ENCODE results near the gene SSC5D. TPM values are rescaled to one million over a fixed set of nuclear protein-coding genes. Genes with fewer than 3 reads are reported as not detected.

Gene SSC5D
- polyA plus RNA-seq, 1 donor (not counting 4 experiments of a cell fraction or from before 2014, with no cell fraction given) = not detected

DNA sequence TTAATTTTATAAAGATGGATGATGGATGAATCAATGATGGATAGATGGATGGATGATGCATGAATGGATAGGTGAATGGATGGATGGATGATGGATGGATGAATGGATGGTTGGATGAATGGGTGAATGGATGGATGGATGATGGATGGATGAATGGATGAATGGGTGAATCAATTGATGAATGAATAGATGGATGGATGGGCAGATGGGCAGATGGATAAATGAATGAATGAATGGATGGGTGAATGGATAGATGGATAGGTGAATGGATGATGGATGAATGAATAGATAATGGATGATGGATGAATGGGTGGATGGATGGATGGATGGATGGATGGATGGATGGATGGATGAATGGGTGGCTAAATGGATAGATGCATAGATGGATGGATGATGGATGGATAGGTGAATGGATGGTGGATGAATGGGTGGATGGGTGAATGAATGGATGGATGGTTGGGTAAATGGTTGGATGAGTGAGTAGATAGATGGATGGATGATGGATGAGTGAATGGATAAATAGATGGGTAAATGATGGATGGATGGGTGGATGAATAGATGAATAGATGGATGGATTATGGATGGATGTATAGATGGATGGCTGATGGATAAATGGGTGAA, 79.6 kb downstream of the SSC5D start:
- Histone ChIP-seq H4K20me1 (ENCODE audit: control insufficient read depth, extremely low read depth, insufficient read depth, low read length) (no peaks in the 10 kb centered on the region), H3K27me3 (ENCODE audit: control insufficient read depth, extremely low read depth, insufficient read depth, low read length) (peaks cover 14% of the 10 kb centered on the region), H3K9me1 (ENCODE audit: control insufficient read depth, extremely low read depth, insufficient read depth, low read length) (no peaks in the 10 kb centered on the region), H3K4me2 (ENCODE audit: control insufficient read depth, extremely low read depth, insufficient read depth, low read depth, low read length) (no peak overlapping the region), H3K4me1 (ENCODE audit: control insufficient read depth, extremely low read depth, insufficient read depth, low read length) (no peaks in the 10 kb centered on the region), H3K9ac (ENCODE audit: control insufficient read depth, extremely low read depth, insufficient read depth, low read length) (no peak overlapping the region), H3K36me3 (ENCODE audit: control insufficient read depth in 2 of 2, extremely low read depth in 1 of 2, insufficient read depth in 2 of 2, low read length in 2 of 2) (no peaks in the 10 kb centered on the region), H3K9me3 (ENCODE audit: control insufficient read depth, low read depth, low read length) (no peaks in the 10 kb centered on the region), H3K27ac (ENCODE audit: control insufficient read depth, insufficient read depth, low read length) (no peak overlapping the region), H2AFZ (ENCODE audit: control insufficient read depth, low read length) (no peak overlapping the region), H3K4me3 (ENCODE audit: control insufficient read depth in 2 of 3, extremely low read depth in 1 of 3, insufficient read depth in 2 of 3, low read depth in 1 of 3, low read length in 3 of 3) (no peak overlapping the region), H3K79me2 (ENCODE audit: control insufficient read depth, insufficient read depth, low read length) (no peaks in the 10 kb centered on the region)
- dilution Hi-C loops (cut with MboI; ENCODE audit: extremely low pct_ligation_motif_present, low sequenced_read_pairs) = no loop called here
- FAIRE-seq = no peak
- DNase-seq (ENCODE audit: low read depth, low spot score) = no peak
- TF ChIP-seq, protein P1, sequence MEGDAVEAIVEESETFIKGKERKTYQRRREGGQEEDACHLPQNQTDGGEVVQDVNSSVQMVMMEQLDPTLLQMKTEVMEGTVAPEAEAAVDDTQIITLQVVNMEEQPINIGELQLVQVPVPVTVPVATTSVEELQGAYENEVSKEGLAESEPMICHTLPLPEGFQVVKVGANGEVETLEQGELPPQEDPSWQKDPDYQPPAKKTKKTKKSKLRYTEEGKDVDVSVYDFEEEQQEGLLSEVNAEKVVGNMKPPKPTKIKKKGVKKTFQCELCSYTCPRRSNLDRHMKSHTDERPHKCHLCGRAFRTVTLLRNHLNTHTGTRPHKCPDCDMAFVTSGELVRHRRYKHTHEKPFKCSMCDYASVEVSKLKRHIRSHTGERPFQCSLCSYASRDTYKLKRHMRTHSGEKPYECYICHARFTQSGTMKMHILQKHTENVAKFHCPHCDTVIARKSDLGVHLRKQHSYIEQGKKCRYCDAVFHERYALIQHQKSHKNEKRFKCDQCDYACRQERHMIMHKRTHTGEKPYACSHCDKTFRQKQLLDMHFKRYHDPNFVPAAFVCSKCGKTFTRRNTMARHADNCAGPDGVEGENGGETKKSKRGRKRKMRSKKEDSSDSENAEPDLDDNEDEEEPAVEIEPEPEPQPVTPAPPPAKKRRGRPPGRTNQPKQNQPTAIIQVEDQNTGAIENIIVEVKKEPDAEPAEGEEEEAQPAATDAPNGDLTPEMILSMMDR (optimal IDR thresholded peaks at IDR 0.05 in 1 of 3, IDR thresholded peaks at IDR 0.05 in 1 of 3, conservative IDR thresholded peaks at IDR 0.05 in 1 of 3; ENCODE audit: extremely low read depth in 1 of 3, insufficient read depth in 2 of 3, low read length in 3 of 3) = no peak
- TF ChIP-seq EZH2 (IDR thresholded peaks at IDR 0.05; ENCODE audit: low read length) = no peak

Other genes with a start within 250 kb of the SSC5D start
- 26.7 to 49.7 TPM (median 27.5 TPM) in 3 replicates for gene PPP6R1, start 229.4 kb upstream of the SSC5D start, polyA plus RNA-seq
- 20.2 to 26.7 TPM (median 24.7 TPM) in 3 replicates for gene HSPBP1, start 208.3 kb upstream of the SSC5D start, polyA plus RNA-seq
- 0.46 to 1.1 TPM (median 0.98 TPM) in 3 replicates for gene BRSK1, start 204.4 kb upstream of the SSC5D start, polyA plus RNA-seq
- gene TMEM150B, start 163.1 kb upstream of the SSC5D start, polyA plus RNA-seq = not detected in 3 replicates
- 4.3 to 7.4 TPM (median 6.5 TPM) in 3 replicates for gene KMT5C, start 148.6 kb upstream of the SSC5D start, polyA plus RNA-seq
- gene COX6B2, start 133.7 kb upstream of the SSC5D start, polyA plus RNA-seq = 1.4 to 6.5 TPM (median 1.7 TPM) in 3 replicates
- not detected in 3 replicates for gene GARIN5B, start 125.2 kb upstream of the SSC5D start, polyA plus RNA-seq
- 1.6 to 5.1 TPM (median 2.2 TPM) in 3 replicates for gene IL11, start 118.0 kb upstream of the SSC5D start, polyA plus RNA-seq
- 0.19 TPM in 1 of 3 replicates, not detected in the others for gene TMEM190, start 111.6 kb upstream of the SSC5D start, polyA plus RNA-seq
- 0.23 to 0.31 TPM (median 0.24 TPM) in 3 replicates for gene TMEM238, start 104.1 kb upstream of the SSC5D start, polyA plus RNA-seq
- gene RPL28, start 102.5 kb upstream of the SSC5D start, polyA plus RNA-seq = 282 to 1,011 TPM (median 432 TPM) in 3 replicates
- 22.1 to 42.3 TPM (median 31.8 TPM) in 3 replicates for gene UBE2S, start 80.6 kb upstream of the SSC5D start, polyA plus RNA-seq
- not detected in 3 replicates for gene SHISA7, start 45.1 kb upstream of the SSC5D start, polyA plus RNA-seq
- 24.5 to 37.7 TPM (median 34.7 TPM) in 3 replicates for gene ISOC2, start 26.8 kb upstream of the SSC5D start, polyA plus RNA-seq
- not detected in 3 replicates for gene C19orf85, start 23.7 kb upstream of the SSC5D start, polyA plus RNA-seq
- 0.22 to 1.5 TPM (median 0.39 TPM) in 3 replicates for gene ZNF628, start 11.8 kb upstream of the SSC5D start, polyA plus RNA-seq
- gene NAT14, start 3.2 kb upstream of the SSC5D start, polyA plus RNA-seq = 11.0 to 12.5 TPM (median 11.9 TPM) in 3 replicates
- not detected in 3 replicates for gene SBK2, start 48.7 kb downstream of the SSC5D start, polyA plus RNA-seq
- gene SBK3, start 57.1 kb downstream of the SSC5D start, polyA plus RNA-seq = not detected in 3 replicates
- 1.5 to 4.3 TPM (median 2.4 TPM) in 3 replicates for gene ZNF579, start 92.4 kb downstream of the SSC5D start, polyA plus RNA-seq
- gene FIZ1, start 111.1 kb downstream of the SSC5D start, polyA plus RNA-seq = 2.7 to 3.3 TPM (median 2.7 TPM) in 3 replicates
- 2.6 to 6.9 TPM (median 3.1 TPM) in 3 replicates for gene ZNF524, start 111.9 kb downstream of the SSC5D start, polyA plus RNA-seq
- 1.1 to 2.1 TPM (median 1.7 TPM) in 3 replicates for gene ZNF865, start 117.2 kb downstream of the SSC5D start, polyA plus RNA-seq
- 1.9 to 2.3 TPM (median 2.1 TPM) in 3 replicates for gene ZNF784, start 136.1 kb downstream of the SSC5D start, polyA plus RNA-seq
- 3.0 to 8.3 TPM (median 3.7 TPM) in 3 replicates for gene ZNF580, start 152.6 kb downstream of the SSC5D start, polyA plus RNA-seq
- gene ZNF581, start 155.2 kb downstream of the SSC5D start, polyA plus RNA-seq = 14.8 to 18.7 TPM (median 17.1 TPM) in 3 replicates
- gene CCDC106, start 159.8 kb downstream of the SSC5D start, polyA plus RNA-seq = 2.3 to 3.5 TPM (median 3.1 TPM) in 3 replicates
- 109 to 157 TPM (median 109 TPM) in 3 replicates for gene U2AF2, start 166.6 kb downstream of the SSC5D start, polyA plus RNA-seq
- gene EPN1, start 186.8 kb downstream of the SSC5D start, polyA plus RNA-seq = 23.0 to 62.1 TPM (median 23.3 TPM) in 3 replicates
- not detected in 3 replicates for gene NLRP9, start 250.0 kb downstream of the SSC5D start, polyA plus RNA-seq

All from keratinocyte (primary cell).